Panc1 (cell line): ENCODE data around the gene ENTREP3. TPM values are rescaled to one million over a fixed set of nuclear protein-coding genes. Genes with fewer than 3 reads are reported as not detected.

Experiments used
- ATAC-seq: fragments of 200-7000 bp; cut with Tn5 transposase; 2 replicates; pipeline ENCODE4 v1.9.1; 2020; ENCODE audit warnings: mild to moderate bottlenecking, moderate library complexity
- BruUV-seq: library from RNA; stranded (reverse); fragments of 400-500 nt; replicated peaks from 2 replicates; lab custom pipeline; 2021; lab: Mats Ljungman, UMichigan
- CTCF ChIA-PET: fragments of 300-600 bp; sonication (Branson Sonifier 250); formaldehyde crosslinking; loops from one replicate; lab custom pipeline; 2022; ENCODE audit warnings: antibody characterized with exemption; lab: Charles Lee
- POLR2A ChIA-PET: fragments of 300-600 bp; sonication (Branson Sonifier 250); formaldehyde crosslinking; loops from one replicate; lab custom pipeline; 2022; ENCODE audit warnings: antibody characterized with exemption; lab: Charles Lee
- DNase-seq: peaks from one replicate; pipeline ENCODE4 v3.0.0-alpha.2; 2010; ENCODE audit warnings: low read depth, low spot score
- H3K27ac ChIP-seq: 2 replicates; pipeline ENCODE4 v1.5.1; 2011; ENCODE audit warnings: mild to moderate bottlenecking, low read length, inconsistent platforms
- H3K27me3 ChIP-seq: fragments of 200-500 bp; sonication (Bioruptor generic); 2 replicates; pipeline ENCODE4 v1.6.0; 2014; ENCODE audit warnings: low read length, inconsistent platforms; ENCODE audit not compliant: control insufficient read depth, insufficient read depth
- H3K36me3 ChIP-seq: fragments of 200-500 bp; sonication (Bioruptor generic); 2 replicates; pipeline ENCODE4 v1.5.1; 2014; ENCODE audit warnings: inconsistent platforms, mild to moderate bottlenecking, low read length, moderate library complexity; ENCODE audit not compliant: control insufficient read depth, insufficient read depth
- H3K4me1 ChIP-seq: 2 replicates; pipeline ENCODE4 v1.5.1; 2011; ENCODE audit warnings: inconsistent platforms, mild to moderate bottlenecking, low read length, moderate library complexity; ENCODE audit not compliant: control insufficient read depth, insufficient read depth
- H3K4me3 ChIP-seq, 2 experiments: 2 replicates each; pipeline ENCODE4 v1.5.1; 2011 to 2012; ENCODE audit warnings: low read depth in 2 of 2, low read length in 2 of 2, mild to moderate bottlenecking in 2 of 2, inconsistent platforms in 1 of 2, moderate library complexity in 1 of 2
- H3K9me3 ChIP-seq: fragments of 200-500 bp; sonication (Bioruptor generic); 2 replicates; pipeline ENCODE4 v1.5.1; 2014; ENCODE audit warnings: low read depth, mild to moderate bottlenecking, inconsistent platforms, low read length, moderate library complexity; ENCODE audit not compliant: control insufficient read depth, insufficient read depth
- POLR2AphosphoS5 ChIP-seq: IDR thresholded peaks from 2 replicates; pipeline ENCODE4 v1.6.1; 2012; ENCODE audit warnings: mild to moderate bottlenecking, low read depth, low read length, moderate library complexity
- REST ChIP-seq, 2 experiments: IDR thresholded peaks; 2 replicates each; pipeline ENCODE4 v1.6.1; 2011 to 2012; ENCODE audit warnings: low read depth in 2 of 2, control low read depth in 1 of 2, low read length in 1 of 2, mild to moderate bottlenecking in 1 of 2, moderate library complexity in 1 of 2; ENCODE audit not compliant: insufficient read depth in 1 of 2
- SIN3A ChIP-seq: IDR thresholded peaks from 2 replicates; pipeline ENCODE4 v1.6.1; 2012; ENCODE audit warnings: low read depth, mild to moderate bottlenecking, low read length, moderate library complexity, borderline replicate concordance; ENCODE audit not compliant: insufficient read depth
- TCF7L2 ChIP-seq: IDR thresholded peaks from 2 replicates; pipeline ENCODE4 v1.6.1; 2011; ENCODE audit warnings: mild to moderate bottlenecking, low read depth, low read length, inconsistent platforms
- in situ Hi-C: cut with HindIII; loops from 2 replicates; pipeline ENCODE4 v1.10.0; 2016; ENCODE audit warnings: low sequenced_read_pairs, low pct_unique_long_range_greater_than_20kb
- intact Hi-C: fragments of 100-400 bp; cut with micrococcal nuclease; formaldehyde crosslinking; loops from one replicate; pipeline ENCODE4 v1.10.0; 2022; ENCODE audit not compliant: unreplicated experiment
- total RNA-seq: library from RNA; stranded (reverse); gene quantifications from one replicate; pipeline ENCODE4 v1.2.1, GENCODE V29; 2021; ENCODE audit not compliant: unreplicated experiment
- TF ChIP-seq, protein P1 (sequence below): fragments of 450-650 bp; IDR thresholded peaks from 2 replicates; pipeline ENCODE4 v1.5.1; 2017; ENCODE audit warnings: mild to moderate bottlenecking

Gene ENTREP3
- total RNA-seq, 1 experiment from 2014 or later = 94.7 TPM

GRCh38 chr1:155295183-155295941 is 40.1 kb upstream of the ENTREP3 start:
- Histone ChIP-seq H3K27ac (no peak overlapping the region), H3K4me3 (no peak overlapping the region), H3K4me1 (no peaks in the 10 kb centered on the region), H3K36me3 (no peaks in the 10 kb centered on the region), H3K9me3 (no peaks in the 10 kb centered on the region), H3K27me3 (no peaks in the 10 kb centered on the region)
- POLR2A ChIA-PET = interaction anchor here (0.5 kb wide), 1 partner anchor 92 kb away, joined by 3 read pairs; no protein-coding TSS in a partner anchor
- CTCF ChIA-PET = no interaction called here
- in situ Hi-C loops (no loop called here), intact Hi-C loops (no loop called here)
- ATAC-seq (no peak), DNase-seq (no peak)
- no peak for TF ChIP-seq POLR2AphosphoS5
- TF ChIP-seq REST (IDR thresholded peaks at IDR 0.05; ENCODE audit: insufficient read depth in 1 of 2, low read depth in 2 of 2, low read length in 1 of 2) = no peak
- TF ChIP-seq, protein P1, sequence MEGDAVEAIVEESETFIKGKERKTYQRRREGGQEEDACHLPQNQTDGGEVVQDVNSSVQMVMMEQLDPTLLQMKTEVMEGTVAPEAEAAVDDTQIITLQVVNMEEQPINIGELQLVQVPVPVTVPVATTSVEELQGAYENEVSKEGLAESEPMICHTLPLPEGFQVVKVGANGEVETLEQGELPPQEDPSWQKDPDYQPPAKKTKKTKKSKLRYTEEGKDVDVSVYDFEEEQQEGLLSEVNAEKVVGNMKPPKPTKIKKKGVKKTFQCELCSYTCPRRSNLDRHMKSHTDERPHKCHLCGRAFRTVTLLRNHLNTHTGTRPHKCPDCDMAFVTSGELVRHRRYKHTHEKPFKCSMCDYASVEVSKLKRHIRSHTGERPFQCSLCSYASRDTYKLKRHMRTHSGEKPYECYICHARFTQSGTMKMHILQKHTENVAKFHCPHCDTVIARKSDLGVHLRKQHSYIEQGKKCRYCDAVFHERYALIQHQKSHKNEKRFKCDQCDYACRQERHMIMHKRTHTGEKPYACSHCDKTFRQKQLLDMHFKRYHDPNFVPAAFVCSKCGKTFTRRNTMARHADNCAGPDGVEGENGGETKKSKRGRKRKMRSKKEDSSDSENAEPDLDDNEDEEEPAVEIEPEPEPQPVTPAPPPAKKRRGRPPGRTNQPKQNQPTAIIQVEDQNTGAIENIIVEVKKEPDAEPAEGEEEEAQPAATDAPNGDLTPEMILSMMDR = no peak
- no peak for TF ChIP-seq SIN3A
- TF ChIP-seq TCF7L2 = no peak
- no TSS peak for BruUV-seq

DNA sequence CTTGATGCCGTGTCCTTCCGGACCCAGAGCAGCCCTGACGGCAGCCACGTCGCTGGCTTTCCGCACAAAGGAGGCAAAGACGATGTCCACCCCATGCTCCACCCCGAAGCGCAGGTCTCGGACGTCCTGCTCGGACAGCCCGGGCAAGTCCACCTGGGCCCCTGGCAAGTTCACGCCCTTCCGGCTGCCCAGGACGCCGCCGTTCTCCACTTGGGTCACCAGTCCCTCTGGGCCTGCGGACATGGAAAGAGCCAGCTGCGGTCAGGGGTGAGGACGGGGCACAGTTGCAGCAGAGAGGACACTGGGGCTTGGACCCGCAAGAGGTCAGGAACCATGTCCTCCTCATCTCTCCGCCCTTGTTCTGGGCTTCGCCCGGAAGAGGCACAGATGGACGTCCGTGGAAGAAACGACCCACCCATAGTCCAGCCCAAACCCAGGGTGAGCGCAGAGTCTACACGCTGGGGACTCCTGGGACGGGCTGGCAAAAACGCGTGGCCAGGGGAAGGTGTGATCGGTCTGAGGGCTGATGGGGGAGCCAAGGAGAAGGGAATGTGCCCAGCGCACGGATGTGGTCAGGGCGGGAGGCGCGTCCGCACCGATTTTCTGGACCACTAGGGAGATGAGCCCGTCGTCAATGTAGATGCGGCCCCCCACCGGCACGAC is 39.4 kb upstream of the ENTREP3 start:
- ATAC-seq (no peak), DNase-seq (no peak)
- H3K9me3 ChIP-seq = no peaks in the 10 kb centered on the region
- in situ Hi-C loops = no loop called here
- ChIA-PET POLR2A (interaction anchor here (0.5 kb wide), 1 partner anchor 91 kb away, joined by 3 read pairs; no protein-coding TSS in a partner anchor), CTCF (no interaction called here)
- H3K4me3 ChIP-seq = no peak overlapping the region
- no peak for TF ChIP-seq REST (IDR thresholded peaks at IDR 0.05; ENCODE audit: insufficient read depth in 1 of 2, low read depth in 2 of 2, low read length in 1 of 2)
- TF ChIP-seq, protein P1 = no peak
- intact Hi-C loops = no loop called here
- H3K36me3 ChIP-seq = no peaks in the 10 kb centered on the region
- H3K4me1 ChIP-seq = no peaks in the 10 kb centered on the region
- H3K27me3 ChIP-seq = no peaks in the 10 kb centered on the region
- no TSS peak for BruUV-seq
- H3K27ac ChIP-seq = no peak overlapping the region
